Neural progenitor cell (in vitro differentiated cells): ENCODE measurements around the gene PLCG1. TPM values are rescaled to one million over a fixed set of nuclear protein-coding genes. Genes with fewer than 3 reads are reported as not detected.
A peak's percentile ranks its signal among the peaks of the same experiment; 100 is the strongest.

Experiments used
- DNase-seq: peaks from one replicate; pipeline ENCODE4 v3.0.0-alpha.2; 2016; ENCODE audit warnings: low spot score
- H2AFZ ChIP-seq: fragments of 200-600 bp; sonication (generic); replicated peaks from 2 replicates; pipeline ENCODE4 v1.6.1; 2016; ENCODE audit warnings: antibody characterized with exemption
- H3F3A ChIP-seq: fragments of 200-600 bp; sonication (generic); 2 replicates; pipeline ENCODE4 v1.6.1; 2016; ENCODE audit warnings: antibody characterized with exemption, low read depth
- H3K27ac ChIP-seq: fragments of 200-600 bp; sonication (generic); 2 replicates; pipeline ENCODE4 v1.5.1; 2016; ENCODE audit warnings: mild to moderate bottlenecking
- H3K27me3 ChIP-seq: fragments of 200-600 bp; sonication (generic); 2 replicates; pipeline ENCODE4 v1.6.1; 2016; ENCODE audit warnings: mild to moderate bottlenecking, moderate library complexity
- H3K36me3 ChIP-seq: fragments of 200-600 bp; sonication (generic); 2 replicates; pipeline ENCODE4 v1.5.1; 2016
- H3K4me1 ChIP-seq: fragments of 200-600 bp; sonication (generic); 2 replicates; pipeline ENCODE4 v1.6.1; 2016; ENCODE audit warnings: mixed run types
- H3K4me2 ChIP-seq: fragments of 200-600 bp; sonication (generic); 2 replicates; pipeline ENCODE4 v1.6.1; 2016
- H3K4me3 ChIP-seq: fragments of 200-600 bp; sonication (generic); 2 replicates; pipeline ENCODE4 v1.5.1; 2016
- H3K79me2 ChIP-seq: fragments of 200-600 bp; sonication (generic); 2 replicates; pipeline ENCODE4 v1.6.1; 2016; ENCODE audit warnings: low read depth
- H3K9ac ChIP-seq: fragments of 200-600 bp; sonication (generic); 2 replicates; pipeline ENCODE4 v1.6.1; 2016
- H3K9me3 ChIP-seq: fragments of 200-600 bp; sonication (generic); 2 replicates; pipeline ENCODE4 v1.5.1; 2016; ENCODE audit warnings: low read depth
- H4K20me1 ChIP-seq: fragments of 200-600 bp; sonication (generic); 2 replicates; pipeline ENCODE4 v1.6.1; 2016; ENCODE audit warnings: low read depth
- H3K27ac Mint-ChIP-seq: 3 replicates; pipeline ENCODE4 v1.8.0; 2021; ENCODE audit warnings: mixed read lengths
- H3K27me3 Mint-ChIP-seq: 2 replicates; pipeline ENCODE4 v1.8.0; 2022; ENCODE audit warnings: low read depth, mild to moderate bottlenecking, inconsistent platforms, moderate library complexity, mixed read lengths; ENCODE audit not compliant: insufficient read depth
- H3K36me3 Mint-ChIP-seq: 3 replicates; pipeline ENCODE4 v1.8.0; 2021; ENCODE audit warnings: mixed read lengths
- H3K4me1 Mint-ChIP-seq: 3 replicates; pipeline ENCODE4 v1.8.0; 2021; ENCODE audit warnings: mixed read lengths
- H3K4me3 Mint-ChIP-seq: 3 replicates; pipeline ENCODE4 v1.8.0; 2021; ENCODE audit warnings: mild to moderate bottlenecking, moderate library complexity, mixed read lengths
- H3K9me3 Mint-ChIP-seq: 3 replicates; pipeline ENCODE4 v1.8.0; 2020; ENCODE audit warnings: mixed read lengths
- CTCF ChIP-seq: fragments of 200-600 bp; sonication (generic); IDR thresholded peaks from 2 replicates; pipeline ENCODE4 v1.5.1; 2017; ENCODE audit warnings: antibody characterized with exemption, mild to moderate bottlenecking
- EZH2 ChIP-seq: fragments of 200-600 bp; sonication (generic); IDR thresholded peaks from 2 replicates; pipeline ENCODE4 v1.6.1; 2017; ENCODE audit warnings: antibody characterized with exemption, mild to moderate bottlenecking, moderate library complexity
- EZH2phosphoT487 ChIP-seq: fragments of 200-600 bp; sonication (generic); IDR thresholded peaks from 2 replicates; pipeline ENCODE4 v1.6.1; 2017; ENCODE audit warnings: antibody characterized with exemption
- total RNA-seq: library from RNA; depleted of rRNA; stranded (reverse); fragments of >200 nt; gene quantifications from 2 replicates; pipeline ENCODE4 v1.2.3, GENCODE V29; 2015; ENCODE audit warnings: low replicate concordance

PLCG1 gene
- total RNA-seq, 1 donor from 2014 or later: 146 TPM

- Histone ChIP-seq H3K9ac (no peak overlapping the region), H3K9me3 (no peaks in the 10 kb centered on the region), H3K4me3 (no peak overlapping the region), H3K27me3 (no peaks in the 10 kb centered on the region), H3K4me1 (peaks cover 18% of the 10 kb centered on the region), H2AFZ (no peak overlapping the region), H3K79me2 (peaks cover 100% of the 10 kb centered on the region), H3K27ac (no peak overlapping the region), H3F3A (no peaks in the 10 kb centered on the region), H3K36me3 (no peaks in the 10 kb centered on the region), H3K4me2 (no peak overlapping the region), H4K20me1 (peaks cover 100% of the 10 kb centered on the region)
- H3K27me3 Mint-ChIP-seq: peaks cover 4% of the 10 kb centered on the region
- peaks cover 47% of the 10 kb centered on the region for H3K36me3 Mint-ChIP-seq
- H3K27ac Mint-ChIP-seq: peak overlapping the region; percentile 14
- no peak for DNase-seq
- H3K4me1 Mint-ChIP-seq: peaks cover 34% of the 10 kb centered on the region
- H3K9me3 Mint-ChIP-seq: no peaks in the 10 kb centered on the region
- H3K4me3 Mint-ChIP-seq: no peak overlapping the region
- TF ChIP-seq CTCF (no peak), EZH2 (no peak), EZH2phosphoT487 (no peak)
Observed at GRCh38 chr20:41145821-41146620, 8.7 kb downstream of the PLCG1 start.

DNA sequence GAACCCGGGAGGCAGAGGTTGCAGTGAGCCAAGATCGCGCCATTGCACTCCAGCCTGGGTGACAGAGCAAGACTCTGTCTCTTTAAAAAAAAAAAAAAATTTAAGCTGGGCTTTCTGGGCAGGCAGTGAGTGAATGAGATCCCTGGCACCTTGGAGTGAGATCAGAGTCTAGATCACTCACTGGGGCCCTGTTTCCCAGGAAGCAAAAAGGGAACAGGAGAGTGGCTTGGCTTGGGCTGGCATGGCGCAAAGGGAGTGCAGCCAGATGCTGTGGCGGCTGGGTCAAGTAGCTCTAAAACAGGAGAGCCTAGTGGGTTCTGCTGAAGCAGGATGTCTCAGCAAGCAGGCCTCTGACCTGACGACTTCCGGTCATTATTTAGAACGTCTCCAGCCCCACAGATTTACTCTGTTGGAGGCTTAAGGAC, 10.4 kb downstream of the PLCG1 start:
- Mint-ChIP-seq H3K27me3 (peaks cover 8% of the 10 kb centered on the region), H3K27ac (no peak overlapping the region), H3K9me3 (no peaks in the 10 kb centered on the region), H3K36me3 (peaks cover 43% of the 10 kb centered on the region), H3K4me3 (no peak overlapping the region), H3K4me1 (peaks cover 22% of the 10 kb centered on the region)
- Histone ChIP-seq H4K20me1 (peaks cover 100% of the 10 kb centered on the region), H3F3A (no peaks in the 10 kb centered on the region), H3K27me3 (no peaks in the 10 kb centered on the region), H3K79me2 (peaks cover 100% of the 10 kb centered on the region), H3K9me3 (no peaks in the 10 kb centered on the region), H3K4me2 (no peak overlapping the region), H3K4me3 (no peak overlapping the region), H2AFZ (no peak overlapping the region), H3K27ac (no peak overlapping the region), H3K9ac (no peak overlapping the region), H3K4me1 (peaks cover under 1% of the 10 kb centered on the region), H3K36me3 (no peaks in the 10 kb centered on the region)
- DNase-seq: no peak
- no peak for TF ChIP-seq CTCF
- TF ChIP-seq EZH2phosphoT487: no peak
- TF ChIP-seq EZH2: no peak

GRCh38 chr20:41148942-41149341, 11.6 kb downstream of the PLCG1 start:
- peaks cover 20% of the 10 kb centered on the region for H3K4me1 Mint-ChIP-seq
- Histone ChIP-seq H3K4me1 (no peaks in the 10 kb centered on the region), H4K20me1 (peaks cover 100% of the 10 kb centered on the region), H3K9ac (no peak overlapping the region), H3K4me3 (no peak overlapping the region), H2AFZ (no peak overlapping the region), H3K27ac (no peak overlapping the region), H3K4me2 (no peak overlapping the region), H3K36me3 (no peaks in the 10 kb centered on the region), H3K79me2 (peaks cover 100% of the 10 kb centered on the region), H3K27me3 (no peaks in the 10 kb centered on the region), H3K9me3 (no peaks in the 10 kb centered on the region), H3F3A (no peaks in the 10 kb centered on the region)
- no peak for DNase-seq
- H3K4me3 Mint-ChIP-seq: no peak overlapping the region
- H3K27ac Mint-ChIP-seq: no peak overlapping the region
- TF ChIP-seq CTCF (no peak), EZH2 (no peak), EZH2phosphoT487 (no peak)
- H3K27me3 Mint-ChIP-seq: peaks cover 8% of the 10 kb centered on the region
- H3K9me3 Mint-ChIP-seq: no peaks in the 10 kb centered on the region
- peaks cover 37% of the 10 kb centered on the region for H3K36me3 Mint-ChIP-seq
